Tibial artery (tissue), 4 donors: ENCODE results near the gene CSNK1G2.

ENCODE experiments used
- DNase-seq, 2 donors: peaks; one replicate each; pipeline ENCODE4 v3.0.0-alpha.2; 2019
- H3K27ac ChIP-seq, 2 donors: fragments of 200-600 bp; sonication (generic) in 1 of 2; 1 replicate in 1 of 2; 2 replicates in 1 of 2; pipeline ENCODE4 v1.5.1; 2018 to 2019; ENCODE audit warnings: mild to moderate bottlenecking in 1 of 2
- H3K27me3 ChIP-seq, 2 donors: fragments of 200-600 bp; sonication (generic) in 1 of 2; one replicate each; pipeline versions ENCODE4 v1.5.1 to v1.6.0; 2016 to 2019
- H3K36me3 ChIP-seq, 3 donors: fragments of 200-600 bp; sonication (generic) in 2 of 3; one replicate each; pipeline ENCODE4 v1.5.1; 2016 to 2019; ENCODE audit warnings: mild to moderate bottlenecking in 2 of 3
- H3K4me1 ChIP-seq, 4 donors: fragments of 200-600 bp; sonication (generic) in 2 of 4; 1 replicate in 3 of 4; 2 replicates in 1 of 4; pipeline ENCODE4 v1.5.1; 2016 to 2019
- H3K4me3 ChIP-seq, 2 donors: fragments of 200-600 bp; sonication (generic) in 1 of 2; 1 replicate in 1 of 2; 2 replicates in 1 of 2; pipeline ENCODE4 v1.5.1; 2018 to 2019; ENCODE audit warnings: mild to moderate bottlenecking in 2 of 2
- H3K9me3 ChIP-seq, 3 donors: fragments of 200-600 bp; sonication (generic) in 1 of 3; one replicate each; pipeline ENCODE4 v1.5.1; 2016 to 2019
- CTCF ChIP-seq, 2 experiments: fragments of 200-600 bp in 1 of 2; fragments of 450-650 bp in 1 of 2; IDR thresholded peaks; one replicate each; pipeline ENCODE4 v1.5.1; 2017 to 2019; ENCODE audit warnings: antibody characterized with exemption in 2 of 2, mild to moderate bottlenecking in 1 of 2, moderate library complexity in 1 of 2
- intact Hi-C: fragments of 100-400 bp; cut with DNase I; formaldehyde crosslinking; loops from one replicate; pipeline ENCODE4 v1.15.0; 2023; ENCODE audit warnings: low total_unique reads

CSNK1G2 gene

DNA sequence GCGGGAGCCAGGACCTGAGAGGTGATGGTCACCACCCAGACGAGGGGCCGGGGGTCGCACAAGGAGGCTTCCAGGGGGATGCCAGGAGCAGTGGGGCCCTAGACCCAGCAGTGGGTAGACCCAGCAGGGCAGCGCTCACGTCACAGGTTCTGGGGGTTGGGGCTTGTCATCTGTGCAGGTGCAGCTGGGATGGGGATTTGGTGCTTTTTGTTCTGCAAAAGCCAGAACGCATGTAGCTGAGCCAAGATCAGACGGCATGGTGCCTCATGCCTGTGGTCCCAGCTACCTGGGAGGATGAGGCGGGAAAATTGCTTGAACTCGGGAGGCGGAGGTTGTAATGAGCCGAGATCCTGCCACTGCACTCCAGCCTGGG, 15.1 kb downstream of the CSNK1G2 start:
- no peak for DNase-seq
- Histone ChIP-seq H3K4me1 (peaks cover 0 to 14% (median 0%) of the 10 kb centered on the region in 4 donors), H3K4me3 (no peak overlapping the region), H3K27me3 (no peaks in the 10 kb centered on the region), H3K27ac (no peak overlapping the region), H3K9me3 (no peaks in the 10 kb centered on the region), H3K36me3 (peaks cover 0 to 29% (median 0%) of the 10 kb centered on the region in 3 donors)
- intact Hi-C loops: no loop called here
- no peak for TF ChIP-seq CTCF (IDR thresholded peaks at IDR 0.05)

DNA sequence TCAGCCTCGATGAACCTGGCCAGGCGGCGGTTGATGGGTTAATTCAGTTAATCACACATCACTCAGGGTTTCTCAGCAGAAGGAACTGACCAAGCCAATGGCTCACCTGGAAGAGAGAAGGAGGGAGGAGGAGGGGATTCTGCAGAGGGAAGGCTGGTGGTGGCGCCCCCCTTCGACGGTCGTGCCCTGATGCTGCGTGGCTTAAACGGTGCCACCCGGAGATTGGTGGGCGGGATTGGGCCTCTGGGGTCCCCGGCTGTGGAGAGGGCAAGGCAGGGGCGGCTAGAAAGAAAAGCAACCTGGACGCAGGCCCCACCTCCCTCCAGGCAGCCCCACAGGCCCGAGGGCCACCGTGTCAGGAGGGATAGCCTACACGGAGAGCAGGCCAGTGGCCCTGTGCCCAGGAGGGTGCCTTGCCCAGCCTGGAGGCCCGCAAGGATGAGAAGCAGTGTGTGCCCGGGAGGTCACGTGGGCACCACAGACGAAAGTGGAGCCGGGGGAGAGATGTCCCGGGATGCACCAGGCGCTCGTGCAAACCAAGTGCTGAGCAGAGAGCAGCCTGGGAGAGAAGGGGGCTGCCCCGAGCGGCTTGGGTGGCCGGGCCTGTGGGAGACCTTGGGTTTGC, 16.0 kb downstream of the CSNK1G2 start:
- peaks cover 0 to 14% (median 0%) of the 10 kb centered on the region in 4 donors for H3K4me1 ChIP-seq
- H3K9me3 ChIP-seq: no peaks in the 10 kb centered on the region
- intact Hi-C loops: no loop called here
- DNase-seq: no peak
- peaks cover 0 to 29% (median 0%) of the 10 kb centered on the region in 3 donors for H3K36me3 ChIP-seq
- H3K27ac ChIP-seq: no peak overlapping the region
- H3K27me3 ChIP-seq: no peaks in the 10 kb centered on the region
- no peak overlapping the region for H3K4me3 ChIP-seq
- TF ChIP-seq CTCF (IDR thresholded peaks at IDR 0.05): no peak

DNA sequence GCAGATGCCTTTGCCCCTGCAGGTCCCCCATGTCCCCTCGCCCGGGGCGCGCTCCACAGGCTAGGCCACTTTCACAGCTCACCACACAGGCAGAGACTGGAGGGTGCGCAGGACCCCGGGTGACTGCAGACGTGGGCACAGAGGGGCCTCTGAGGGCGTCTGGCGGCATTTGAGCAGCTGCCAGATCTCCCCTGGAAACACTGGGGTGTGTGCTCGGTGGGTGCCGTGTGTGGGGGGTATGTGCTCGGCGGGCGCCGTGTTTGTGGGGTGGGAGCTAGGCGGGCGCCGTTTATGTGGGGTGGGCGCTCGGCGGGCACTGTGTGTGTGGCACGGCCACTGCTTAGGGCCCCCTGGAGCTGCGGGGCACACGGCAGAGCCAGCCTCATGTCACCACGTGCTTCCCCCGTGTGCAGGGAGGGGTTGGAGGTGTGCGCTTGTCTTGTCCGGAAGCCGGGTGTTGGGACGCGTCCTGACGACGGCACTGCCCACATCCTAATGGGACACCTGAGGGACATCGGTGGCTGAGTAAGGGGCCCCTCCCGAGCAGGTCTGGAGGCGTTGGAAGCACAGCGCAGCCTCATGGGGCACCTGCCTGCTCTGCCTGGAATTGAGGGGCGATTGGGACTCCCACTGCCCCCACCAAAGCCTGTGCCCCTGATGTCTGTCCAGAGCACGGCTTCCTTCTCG, 16.7 kb downstream of the CSNK1G2 start:
- Histone ChIP-seq H3K27me3 (no peaks in the 10 kb centered on the region), H3K36me3 (peaks cover 0 to 23% (median 4%) of the 10 kb centered on the region in 3 donors), H3K27ac (no peak overlapping the region), H3K9me3 (no peaks in the 10 kb centered on the region), H3K4me3 (no peak overlapping the region), H3K4me1 (peaks cover 0 to 14% (median 0%) of the 10 kb centered on the region in 4 donors)
- intact Hi-C loops: no loop called here
- TF ChIP-seq CTCF (IDR thresholded peaks at IDR 0.05): no peak
- DNase-seq: no peak

GRCh38 chr19:1959928-1960589, 19.1 kb downstream of the CSNK1G2 start:
- no peak for DNase-seq
- no peak for TF ChIP-seq CTCF (IDR thresholded peaks at IDR 0.05)
- Histone ChIP-seq H3K9me3 (no peaks in the 10 kb centered on the region), H3K4me1 (peaks cover 0 to 14% (median 0%) of the 10 kb centered on the region in 4 donors), H3K36me3 (peaks cover 0 to 9% (median 5%) of the 10 kb centered on the region in 3 donors), H3K27ac (no peak overlapping the region), H3K27me3 (no peaks in the 10 kb centered on the region), H3K4me3 (no peak overlapping the region)
- intact Hi-C loops: no loop called here

- TF ChIP-seq CTCF (IDR thresholded peaks at IDR 0.05): no peak
- no peak overlapping the region for H3K27ac ChIP-seq
- no peak for DNase-seq
- H3K4me1 ChIP-seq: peaks cover 0 to 6% (median 0%) of the 10 kb centered on the region in 4 donors
- H3K9me3 ChIP-seq: no peaks in the 10 kb centered on the region
- H3K4me3 ChIP-seq: no peak overlapping the region
- intact Hi-C loops: no loop called here
- peaks cover 0 to 9% (median 5%) of the 10 kb centered on the region in 3 donors for H3K36me3 ChIP-seq
- no peaks in the 10 kb centered on the region for H3K27me3 ChIP-seq
These were observed 20.3 kb downstream of the CSNK1G2 start for GRCh38 chr19:1961000-1961883.
